GM12878 (cell line): ENCODE results near the gene TXNDC5. TPM values are rescaled to one million over a fixed set of nuclear protein-coding genes. Genes with fewer than 3 reads are reported as not detected.

Source experiments
- ATAC-seq: fragments of 200-7000 bp; cut with Tn5 transposase; 3 replicates; pipeline ENCODE4 v1.9.1; 2020; ENCODE audit warnings: mild to moderate bottlenecking, moderate library complexity
- BruUV-seq: library from RNA; stranded (reverse); fragments of 400-500 nt; replicated peaks from 2 replicates; lab custom pipeline; 2021; lab: Mats Ljungman, UMichigan
- CTCF ChIA-PET: fragments of 300-600 bp; sonication (Branson Sonifier 250); formaldehyde crosslinking; extraction: SDS; loops from one replicate; lab custom pipeline; 2021; ENCODE audit warnings: inconsistent platforms; lab: Yijun Ruan, JAX
- POLR2A ChIA-PET: fragments of 350-600 bp; formaldehyde crosslinking; extraction: SDS; loops from one replicate; lab custom pipeline; 2021; ENCODE audit warnings: inconsistent platforms; lab: Charles Lee
- RAD21 ChIA-PET: fragments of 300-600 bp; sonication (Branson Sonifier 250); formaldehyde crosslinking; loops from one replicate; lab custom pipeline; 2023; ENCODE audit warnings: antibody characterized with exemption; ENCODE audit not compliant: unreplicated experiment; lab: Charles Lee
- SMC1A ChIA-PET: fragments of 300-600 bp; sonication (Branson Sonifier 250); formaldehyde crosslinking; loops from one replicate; lab custom pipeline; 2023; ENCODE audit not compliant: unreplicated experiment, uncharacterized antibody; lab: Charles Lee
- DNase-seq: peaks from one replicate; pipeline ENCODE4 v3.0.0-alpha.2; 2011; ENCODE audit warnings: low read depth, low spot score
- FAIRE-seq: peaks from 3 replicates; lab custom pipeline; 2011; peaks lifted over from hg19 to GRCh38; lab: Jason Lieb, UNC
- H2AFZ ChIP-seq: 2 replicates; pipeline ENCODE4 v1.6.0; 2011; ENCODE audit warnings: low read depth, low read length, control low read depth; ENCODE audit not compliant: control insufficient read depth
- H3K27ac ChIP-seq: 2 replicates; pipeline ENCODE4 v1.5.1; 2011; ENCODE audit warnings: control low read depth; ENCODE audit not compliant: control insufficient read depth, insufficient read depth
- H3K27me3 ChIP-seq, 2 experiments: replicated peaks in 1 of 2; 2 replicates each; pipeline versions ENCODE4 v1.6.0 to v1.6.1; 2011; ENCODE audit warnings: low read length in 1 of 2; ENCODE audit not compliant: control insufficient read depth in 2 of 2, insufficient read depth in 2 of 2
- H3K36me3 ChIP-seq, 2 experiments: 2 replicates each; pipeline ENCODE4 v1.5.1; 2011; ENCODE audit warnings: low read length in 1 of 2; ENCODE audit not compliant: control insufficient read depth in 2 of 2, insufficient read depth in 2 of 2
- H3K4me1 ChIP-seq: 2 replicates; pipeline ENCODE4 v1.6.1; 2011; ENCODE audit warnings: mild to moderate bottlenecking, low read length, moderate library complexity, mixed read lengths; ENCODE audit not compliant: control insufficient read depth, insufficient read depth
- H3K4me2 ChIP-seq: 2 replicates; pipeline ENCODE4 v1.6.0; 2011; ENCODE audit warnings: control low read depth; ENCODE audit not compliant: control insufficient read depth, insufficient read depth
- H3K4me3 ChIP-seq: fragments of 200-600 bp; sonication (generic); 2 replicates; pipeline ENCODE4 v1.5.1; 2016
- H3K79me2 ChIP-seq: 2 replicates; pipeline ENCODE4 v1.6.0; 2011; ENCODE audit warnings: low read length; ENCODE audit not compliant: control insufficient read depth, insufficient read depth
- H3K9ac ChIP-seq: 2 replicates; pipeline ENCODE4 v1.8.0; 2011; ENCODE audit warnings: low read length, control low read depth, mixed read lengths; ENCODE audit not compliant: control insufficient read depth, insufficient read depth
- H3K9me3 ChIP-seq: replicated peaks from 3 replicates; pipeline ENCODE4 v1.5.1; 2011; ENCODE audit warnings: mild to moderate bottlenecking, low read length; ENCODE audit not compliant: control insufficient read depth, insufficient read depth
- H4K20me1 ChIP-seq: 2 replicates; pipeline ENCODE4 v1.6.0; 2011; ENCODE audit not compliant: control insufficient read depth, insufficient read depth
- HDAC6 ChIP-seq: fragments of 200-600 bp; sonication (generic); IDR thresholded peaks from one replicate; pipeline ENCODE4 v1.8.0; 2017; ENCODE audit warnings: antibody characterized with exemption; ENCODE audit not compliant: unreplicated experiment
- HDGF ChIP-seq: fragments of 450-650 bp; IDR thresholded peaks from 2 replicates; pipeline ENCODE4 v1.6.1; 2016; ENCODE audit warnings: antibody characterized with exemption
- IKZF2 ChIP-seq, 2 experiments: fragments of 450-650 bp; IDR thresholded peaks; 2 replicates each; pipeline ENCODE4 v1.6.1; 2017; ENCODE audit warnings: mild to moderate bottlenecking in 2 of 2, moderate library complexity in 2 of 2
- MEF2A ChIP-seq: IDR thresholded peaks from 2 replicates; pipeline ENCODE4 v1.6.1; 2011; ENCODE audit warnings: low read depth, mild to moderate bottlenecking, low read length, moderate library complexity; ENCODE audit not compliant: insufficient read depth
- PML ChIP-seq: IDR thresholded peaks from 2 replicates; pipeline ENCODE4 v1.6.1; 2012; ENCODE audit warnings: low read length, inconsistent platforms
- SMC3 ChIP-seq: IDR thresholded peaks from 2 replicates; pipeline ENCODE4 v1.6.1; 2011; ENCODE audit warnings: low read length, improper control_type of control experiment, borderline replicate concordance
- SREBF1 ChIP-seq: IDR thresholded peaks from 2 replicates; pipeline ENCODE4 v1.6.1; 2012; ENCODE audit warnings: mild to moderate bottlenecking, low read length
- STAT1 ChIP-seq: fragments of 450-650 bp; conservative IDR thresholded peaks from 2 replicates; pipeline ENCODE4 v1.6.1; 2014; ENCODE audit warnings: antibody characterized with exemption, mild to moderate bottlenecking
- ZNF274 ChIP-seq: IDR thresholded peaks from one replicate; pipeline ENCODE4 v1.8.0; 2011; ENCODE audit not compliant: insufficient read length, insufficient read depth
- ZNF384 ChIP-seq: IDR thresholded peaks from 2 replicates; pipeline ENCODE4 v1.6.1; 2012; ENCODE audit warnings: low read depth, mild to moderate bottlenecking, low read length, improper control_type of control experiment, borderline replicate concordance
- ZNF687 ChIP-seq: fragments of 450-650 bp; IDR thresholded peaks from 2 replicates; pipeline ENCODE4 v1.6.1; 2017; ENCODE audit warnings: mild to moderate bottlenecking, moderate library complexity
- WGBS: methylation state at CpG from one replicate; pipeline ENCODE4 v1.1.6; 2016; ENCODE audit warnings: low lambda C conversion rate; ENCODE audit not compliant: insufficient replicate concordance, insufficient coverage; ENCODE audit errors: missing lambda C conversion rate; 5-methylcytosine and 5-hydroxymethylcytosine counted together
- in situ Hi-C: fragments of 300-500 bp; cut with MboI; formaldehyde crosslinking; loops from 9 replicates; pipeline ENCODE4 v1.14.3; 2018; ENCODE audit warnings: mixed read lengths
- intact Hi-C: fragments of 100-400 bp; cut with micrococcal nuclease; formaldehyde crosslinking; loops from one replicate; pipeline ENCODE4 v1.14.2; 2022; ENCODE audit not compliant: unreplicated experiment
- polyA plus RNA-seq, 11 experiments: library from polyadenylated mRNA; depleted of rRNA in 4 of 11; unstranded in 6 of 11; stranded (reverse) in 5 of 11; fragments of >200 nt; fragmentation: Nextera tagmentation in 4 of 11; fragmentation: Illumina TruSeq in 1 of 11; extraction: Ambion mirVana in 4 of 11; extraction: Trizol in 1 of 11; gene quantifications; 1 replicate in 1 of 11; 2 replicates in 10 of 11; pipeline versions ENCODE4 v1.2.1 to v1.2.3, GENCODE V29; 2011 to 2016; ENCODE audit warnings: inconsistent platforms in 2 of 11, missing spikeins in 2 of 11, low read depth in 1 of 11
- total RNA-seq, 4 experiments: library from RNA; depleted of rRNA in 3 of 4; stranded (reverse); fragments of >200 nt in 3 of 4; fragmentation: Illumina TruSeq in 1 of 4; extraction: Trizol in 1 of 4; gene quantifications; 2 replicates each; pipeline versions ENCODE4 v1.2.1 to v1.2.3, GENCODE V29; 2013 to 2021
- TF ChIP-seq, protein P1 (sequence below): fragments of 450-650 bp; IDR thresholded peaks from 2 replicates; pipeline ENCODE4 v1.6.1; 2017; ENCODE audit warnings: borderline replicate concordance
- TF ChIP-seq, protein P2 (sequence below): IDR thresholded peaks from 2 replicates; pipeline ENCODE4 v1.6.1; 2011; ENCODE audit warnings: low read depth, low read length, improper control_type of control experiment, borderline replicate concordance

The TXNDC5 gene
- total and polyA plus RNA-seq, 10 of the 15 experiments (the other 5 are each of a cell fraction or from before 2014, with no cell fraction given), result 7.2 to 181 (median 132) TPM

- RAD21 ChIA-PET, result no interaction called here
- H3K9ac ChIP-seq, result no peak overlapping the region
- no peak for DNase-seq
- no peak for ATAC-seq
- H3K79me2 ChIP-seq, result no peaks in the 10 kb centered on the region
- intact Hi-C loops (no loop called here), in situ Hi-C loops (no loop called here)
- no peaks in the 10 kb centered on the region for H3K4me1 ChIP-seq
- H3K27me3 ChIP-seq, result no peaks in the 10 kb centered on the region
- TF ChIP-seq, protein P1, sequence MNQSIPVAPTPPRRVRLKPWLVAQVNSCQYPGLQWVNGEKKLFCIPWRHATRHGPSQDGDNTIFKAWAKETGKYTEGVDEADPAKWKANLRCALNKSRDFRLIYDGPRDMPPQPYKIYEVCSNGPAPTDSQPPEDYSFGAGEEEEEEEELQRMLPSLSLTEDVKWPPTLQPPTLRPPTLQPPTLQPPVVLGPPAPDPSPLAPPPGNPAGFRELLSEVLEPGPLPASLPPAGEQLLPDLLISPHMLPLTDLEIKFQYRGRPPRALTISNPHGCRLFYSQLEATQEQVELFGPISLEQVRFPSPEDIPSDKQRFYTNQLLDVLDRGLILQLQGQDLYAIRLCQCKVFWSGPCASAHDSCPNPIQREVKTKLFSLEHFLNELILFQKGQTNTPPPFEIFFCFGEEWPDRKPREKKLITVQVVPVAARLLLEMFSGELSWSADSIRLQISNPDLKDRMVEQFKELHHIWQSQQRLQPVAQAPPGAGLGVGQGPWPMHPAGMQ, result no peak
- no peak for TF ChIP-seq STAT1
- no peak for TF ChIP-seq SREBF1
- no peak for TF ChIP-seq HDGF
- no peak for TF ChIP-seq ZNF687
- no peak for TF ChIP-seq ZNF384
- no peak for TF ChIP-seq PML
- no peak for TF ChIP-seq ZNF274
- no peak for TF ChIP-seq IKZF2 (IDR thresholded peaks at IDR 0.05)
- no peak for TF ChIP-seq MEF2A
- TF ChIP-seq SMC3, result no peak
- TF ChIP-seq, protein P2, sequence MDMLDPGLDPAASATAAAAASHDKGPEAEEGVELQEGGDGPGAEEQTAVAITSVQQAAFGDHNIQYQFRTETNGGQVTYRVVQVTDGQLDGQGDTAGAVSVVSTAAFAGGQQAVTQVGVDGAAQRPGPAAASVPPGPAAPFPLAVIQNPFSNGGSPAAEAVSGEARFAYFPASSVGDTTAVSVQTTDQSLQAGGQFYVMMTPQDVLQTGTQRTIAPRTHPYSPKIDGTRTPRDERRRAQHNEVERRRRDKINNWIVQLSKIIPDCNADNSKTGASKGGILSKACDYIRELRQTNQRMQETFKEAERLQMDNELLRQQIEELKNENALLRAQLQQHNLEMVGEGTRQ, result no peak
- TF ChIP-seq HDAC6, result no peak
- H3K27ac ChIP-seq, result no peak overlapping the region
- no peak for FAIRE-seq
- POLR2A ChIA-PET, result interaction anchor here (0.6 kb wide), 1 partner anchor 75 kb away, joined by 4 read pairs; no protein-coding TSS in a partner anchor
- 17% methylated on average over 6 of the region's 6 CpGs for WGBS
- no TSS peak for BruUV-seq
- no peak overlapping the region for H3K4me2 ChIP-seq
- no peaks in the 10 kb centered on the region for H4K20me1 ChIP-seq
- H2AFZ ChIP-seq, result no peak overlapping the region
- CTCF ChIA-PET, result no interaction called here
- no peaks in the 10 kb centered on the region for H3K36me3 ChIP-seq
- SMC1A ChIA-PET, result no interaction called here
- no peaks in the 10 kb centered on the region for H3K9me3 ChIP-seq
- H3K4me3 ChIP-seq, result no peak overlapping the region
Observed at GRCh38 chr6:7865781-7866180, 44.8 kb downstream of the TXNDC5 start.
